Hepatocyte (in vitro differentiated cells): Measurements from ENCODE around the gene PHF20. TPM values are rescaled to one million over a fixed set of nuclear protein-coding genes. Genes with fewer than 3 reads are reported as not detected.

Experiments
- DNase-seq: peaks from one replicate; pipeline ENCODE4 v3.0.0-alpha.2; 2016; ENCODE audit warnings: low spot score
- H2AFZ ChIP-seq: fragments of 200-600 bp; sonication (generic); 2 replicates; pipeline ENCODE4 v1.6.0; 2016; ENCODE audit warnings: antibody characterized with exemption, mild to moderate bottlenecking
- H3K27ac ChIP-seq: fragments of 200-600 bp; sonication (generic); 2 replicates; pipeline ENCODE4 v1.5.1; 2016; ENCODE audit warnings: mild to moderate bottlenecking
- H3K27me3 ChIP-seq: fragments of 200-600 bp; sonication (generic); 2 replicates; pipeline ENCODE4 v1.6.1; 2016
- H3K36me3 ChIP-seq: fragments of 200-600 bp; sonication (generic); replicated peaks from 2 replicates; pipeline ENCODE4 v1.5.1; 2016; ENCODE audit warnings: low read depth; ENCODE audit not compliant: insufficient read depth
- H3K4me1 ChIP-seq: fragments of 200-600 bp; sonication (generic); 2 replicates; pipeline ENCODE4 v1.5.1; 2016; ENCODE audit warnings: mild to moderate bottlenecking, moderate library complexity; ENCODE audit not compliant: insufficient read depth
- H3K4me2 ChIP-seq: fragments of 200-600 bp; sonication (generic); 2 replicates; pipeline ENCODE4 v1.6.0; 2016
- H3K4me3 ChIP-seq: fragments of 200-600 bp; sonication (generic); 2 replicates; pipeline ENCODE4 v1.5.1; 2016; ENCODE audit warnings: mild to moderate bottlenecking
- H3K79me2 ChIP-seq: fragments of 200-600 bp; sonication (generic); 2 replicates; pipeline ENCODE4 v1.6.0; 2017; ENCODE audit warnings: mild to moderate bottlenecking
- H3K9me2 ChIP-seq: fragments of 200-600 bp; sonication (generic); replicated peaks from 2 replicates; pipeline ENCODE4 v1.6.0; 2017; ENCODE audit warnings: mild to moderate bottlenecking; ENCODE audit not compliant: insufficient read depth
- H3K9me3 ChIP-seq: fragments of 200-600 bp; sonication (generic); 2 replicates; pipeline ENCODE4 v1.5.1; 2016; ENCODE audit warnings: low read depth, mild to moderate bottlenecking
- H4K20me1 ChIP-seq: fragments of 200-600 bp; sonication (generic); 2 replicates; pipeline ENCODE4 v1.6.0; 2016; ENCODE audit warnings: mild to moderate bottlenecking; ENCODE audit not compliant: insufficient read depth, poor library complexity, severe bottlenecking
- CTCF ChIP-seq: fragments of 200-600 bp; sonication (generic); IDR thresholded peaks from 2 replicates; pipeline ENCODE4 v1.5.1; 2016; ENCODE audit warnings: antibody characterized with exemption, mild to moderate bottlenecking; ENCODE audit not compliant: poor library complexity
- EZH2 ChIP-seq: fragments of 200-600 bp; sonication (generic); IDR thresholded peaks from 2 replicates; pipeline ENCODE4 v1.6.1; 2016; ENCODE audit warnings: antibody characterized with exemption, mild to moderate bottlenecking, borderline replicate concordance
- EZH2phosphoT487 ChIP-seq: fragments of 200-600 bp; sonication (generic); IDR thresholded peaks from one replicate; pipeline ENCODE4 v1.6.1; 2018; ENCODE audit warnings: antibody characterized with exemption, mild to moderate bottlenecking, low read depth, moderate library complexity; ENCODE audit not compliant: unreplicated experiment, severe bottlenecking
- WGBS: methylation state at CpG from one replicate; pipeline ENCODE4 v1.1.6; 2016; ENCODE audit warnings: low lambda C conversion rate; ENCODE audit errors: missing lambda C conversion rate; 5-methylcytosine and 5-hydroxymethylcytosine counted together
- polyA plus RNA-seq: library from polyadenylated mRNA; unstranded; fragments of >200 nt; fragmentation: Nextera tagmentation; extraction: Ambion mirVana; gene quantifications from 2 replicates; pipeline ENCODE4 v1.2.1, GENCODE V29; 2016
- total RNA-seq: library from RNA; depleted of rRNA; stranded (reverse); fragments of >200 nt; gene quantifications from 2 replicates; pipeline ENCODE4 v1.2.3, GENCODE V29; 2014

PHF20 gene
- total and polyA plus RNA-seq, 2 experiments from 2014 or later = 24.0 to 24.2 TPM

- 55% methylated on average over 5 of the region's 5 CpGs for WGBS
Observed at GRCh38 chr20:35979544-35979943, 207.7 kb downstream of the PHF20 start.

GRCh38 chr20:35981969-35982368 is 210.2 kb downstream of the PHF20 start:
- H4K20me1 ChIP-seq = no peaks in the 10 kb centered on the region
- 84% methylated on average over 3 of the region's 3 CpGs for WGBS
- no peaks in the 10 kb centered on the region for H3K79me2 ChIP-seq
- no peak overlapping the region for H3K4me2 ChIP-seq
- no peaks in the 10 kb centered on the region for H3K9me2 ChIP-seq
- H2AFZ ChIP-seq = no peak overlapping the region
- TF ChIP-seq EZH2 = no peak
- TF ChIP-seq CTCF = no peak
- no peak for TF ChIP-seq EZH2phosphoT487
- H3K36me3 ChIP-seq = no peaks in the 10 kb centered on the region
- no peak for DNase-seq
- H3K4me1 ChIP-seq = no peaks in the 10 kb centered on the region
- H3K27ac ChIP-seq = no peak overlapping the region
- H3K4me3 ChIP-seq = no peak overlapping the region
- no peaks in the 10 kb centered on the region for H3K27me3 ChIP-seq
- no peaks in the 10 kb centered on the region for H3K9me3 ChIP-seq

More at GRCh38 chr20:35979544-35979943, 207.7 kb downstream of the PHF20 start:
- Histone ChIP-seq H3K4me1 (no peaks in the 10 kb centered on the region), H3K4me2 (no peak overlapping the region), H3K79me2 (no peaks in the 10 kb centered on the region), H4K20me1 (no peaks in the 10 kb centered on the region), H3K27ac (no peak overlapping the region), H3K27me3 (no peaks in the 10 kb centered on the region), H3K9me2 (no peaks in the 10 kb centered on the region), H3K36me3 (no peaks in the 10 kb centered on the region), H3K4me3 (no peak overlapping the region), H3K9me3 (no peaks in the 10 kb centered on the region), H2AFZ (no peak overlapping the region)
- DNase-seq = no peak
- TF ChIP-seq EZH2 (no peak), CTCF (no peak), EZH2phosphoT487 (no peak)

- H3K9me3 ChIP-seq = no peaks in the 10 kb centered on the region
- 88% methylated on average over 6 of the region's 6 CpGs for WGBS
- H4K20me1 ChIP-seq = no peaks in the 10 kb centered on the region
- H3K79me2 ChIP-seq = no peaks in the 10 kb centered on the region
- no peak for DNase-seq
- H3K27me3 ChIP-seq = no peaks in the 10 kb centered on the region
- no peak overlapping the region for H3K4me2 ChIP-seq
- no peak overlapping the region for H3K4me3 ChIP-seq
- H2AFZ ChIP-seq = no peak overlapping the region
- TF ChIP-seq EZH2phosphoT487 (no peak), EZH2 (no peak), CTCF (no peak)
- no peaks in the 10 kb centered on the region for H3K36me3 ChIP-seq
- no peak overlapping the region for H3K27ac ChIP-seq
- no peaks in the 10 kb centered on the region for H3K4me1 ChIP-seq
- no peaks in the 10 kb centered on the region for H3K9me2 ChIP-seq
Observed at GRCh38 chr20:35984382-35984781, 212.6 kb downstream of the PHF20 start.

GRCh38 chr20:35985806-35986205 is 214.0 kb downstream of the PHF20 start:
- H3K27me3 ChIP-seq = no peaks in the 10 kb centered on the region
- H3K9me3 ChIP-seq = no peaks in the 10 kb centered on the region
- no peak overlapping the region for H2AFZ ChIP-seq
- no peak overlapping the region for H3K4me2 ChIP-seq
- no peak for DNase-seq
- H3K27ac ChIP-seq = no peak overlapping the region
- no peaks in the 10 kb centered on the region for H3K4me1 ChIP-seq
- no peak overlapping the region for H3K4me3 ChIP-seq
- H4K20me1 ChIP-seq = no peaks in the 10 kb centered on the region
- no peaks in the 10 kb centered on the region for H3K79me2 ChIP-seq
- 86% methylated on average over 2 of the region's 2 CpGs for WGBS
- H3K36me3 ChIP-seq = no peaks in the 10 kb centered on the region
- H3K9me2 ChIP-seq = no peaks in the 10 kb centered on the region
- TF ChIP-seq CTCF (no peak), EZH2phosphoT487 (no peak), EZH2 (no peak)
